Measurements from ENCODE around the gene LRRC10.

Gene LRRC10, protein sequence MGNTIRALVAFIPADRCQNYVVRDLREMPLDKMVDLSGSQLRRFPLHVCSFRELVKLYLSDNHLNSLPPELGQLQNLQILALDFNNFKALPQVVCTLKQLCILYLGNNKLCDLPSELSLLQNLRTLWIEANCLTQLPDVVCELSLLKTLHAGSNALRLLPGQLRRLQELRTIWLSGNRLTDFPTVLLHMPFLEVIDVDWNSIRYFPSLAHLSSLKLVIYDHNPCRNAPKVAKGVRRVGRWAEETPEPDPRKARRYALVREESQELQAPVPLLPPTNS

GRCh38 chr12:69610729-69611128 lies at the start of gene LRRC10:
Gene LRRC10, minus strand, starts transcription at chr12:69610907. Its CDS starts 69 bp downstream, at chr12:69610838.
- no peak for DNase-seq (ENCODE audit: low read depth)

DNA sequence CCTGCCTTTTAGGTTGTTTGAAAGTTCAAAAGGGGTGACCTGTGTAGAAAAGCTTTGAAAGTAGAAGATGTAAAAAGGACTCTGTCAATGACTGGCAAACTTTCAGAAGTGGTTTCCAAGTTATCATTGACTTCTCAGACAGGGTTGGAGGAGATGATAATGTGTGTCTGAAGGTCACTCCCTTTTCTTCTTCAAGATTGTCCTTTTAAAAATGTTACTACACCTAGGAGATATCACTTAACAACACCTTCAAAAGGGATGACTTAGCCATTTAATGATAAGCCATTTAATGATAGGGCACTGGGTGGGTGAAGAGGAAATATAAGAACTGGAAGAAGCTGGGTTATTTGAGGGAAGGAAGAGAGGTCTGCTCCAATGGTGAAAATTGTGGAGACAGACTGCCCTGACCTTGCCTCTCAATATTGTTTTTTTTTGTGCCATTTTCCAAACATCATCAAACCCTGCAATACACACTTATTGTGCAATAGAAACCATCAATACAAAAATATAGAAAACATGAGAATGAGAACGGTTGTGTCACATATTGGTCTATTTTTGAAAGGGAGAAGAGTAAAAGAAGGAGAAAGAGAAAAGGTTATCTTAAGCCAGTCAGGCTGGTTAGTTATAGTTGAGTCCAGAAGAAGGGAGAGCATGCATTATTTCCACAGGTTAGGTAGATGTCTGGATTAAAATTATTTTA lies 49.6 kb upstream of the LRRC10 start:
- no peak for DNase-seq (ENCODE audit: low read depth)

DNA sequence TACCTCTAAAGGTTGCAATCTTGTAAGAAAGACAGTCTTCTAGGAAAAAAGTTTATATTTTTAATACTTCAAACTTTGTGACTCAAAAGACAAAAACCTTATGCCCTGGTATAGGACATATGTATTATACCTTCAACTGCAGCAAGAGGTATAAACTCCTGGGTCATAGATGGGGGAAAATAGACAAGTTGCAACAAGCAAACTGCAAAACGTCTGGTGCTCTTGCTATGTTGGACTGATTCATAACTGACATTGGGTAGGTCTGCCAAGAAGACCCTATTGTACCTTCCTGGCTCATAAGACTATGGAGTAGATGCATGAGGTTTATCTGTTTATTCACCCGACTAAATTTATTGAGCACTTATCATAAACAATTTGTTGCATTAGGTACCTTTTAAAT lies 47.5 kb upstream of the LRRC10 start:
- no peak for DNase-seq (ENCODE audit: low read depth)

DNA sequence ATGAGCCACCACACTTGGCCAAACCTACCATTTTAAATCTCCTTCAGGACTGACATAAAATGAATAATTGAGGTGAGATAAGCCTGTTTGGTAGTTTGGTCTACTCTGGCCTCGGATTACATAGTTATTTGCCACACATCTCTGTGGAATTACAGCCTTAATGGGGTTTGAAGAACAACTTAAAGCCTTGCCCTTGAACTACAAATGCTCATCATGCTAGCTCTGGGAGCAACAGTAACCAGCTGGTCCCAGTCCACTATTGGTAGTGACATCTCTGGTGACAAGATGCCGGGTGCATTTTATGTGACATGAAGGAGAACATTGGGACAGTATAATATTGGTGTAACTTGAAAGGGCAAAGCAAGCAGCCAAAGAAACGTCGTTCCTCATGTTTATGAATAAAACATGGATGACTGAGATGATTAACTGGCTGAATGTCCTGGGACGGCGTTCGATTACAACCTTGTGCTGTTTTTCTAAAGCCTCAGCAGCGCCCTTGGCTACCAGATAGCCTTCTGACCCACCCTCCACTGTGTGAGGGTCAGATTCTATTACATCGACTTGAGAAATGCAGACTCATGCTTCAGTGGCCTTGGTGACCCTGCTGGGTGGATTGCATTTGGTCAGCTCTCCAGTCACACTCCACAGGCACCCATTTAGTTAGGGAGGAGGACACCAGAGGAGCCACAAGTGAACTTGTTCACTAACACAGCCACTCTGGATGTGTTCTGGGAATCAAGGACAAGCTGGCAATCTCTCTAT lies 46.9 kb upstream of the LRRC10 start:
- no peak for DNase-seq (ENCODE audit: low read depth)

GRCh38 chr12:69655616-69656340 lies 45.1 kb upstream of the LRRC10 start:
- DNase-seq (ENCODE audit: low read depth) = peak; percentile 70

DNA sequence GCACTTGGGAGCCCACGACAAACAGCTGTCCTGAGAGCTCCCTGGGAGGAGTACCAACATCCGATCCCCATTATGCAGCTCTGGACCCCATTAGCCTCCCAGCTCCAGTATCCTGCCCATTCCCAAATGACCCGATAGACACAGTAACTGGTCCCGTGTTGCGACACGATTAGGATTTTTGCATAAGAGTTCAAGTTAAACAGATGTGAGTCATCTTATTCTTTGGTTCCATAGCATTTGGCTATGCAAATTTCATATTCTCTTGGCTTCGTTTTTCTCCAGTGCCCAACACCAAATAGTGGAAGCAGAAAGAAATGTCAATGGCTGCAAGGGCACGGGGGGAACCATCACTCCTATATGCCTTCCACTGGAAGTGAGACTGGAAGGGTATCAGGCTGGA lies 43.0 kb upstream of the LRRC10 start:
- no peak for DNase-seq (ENCODE audit: low read depth)

DNA sequence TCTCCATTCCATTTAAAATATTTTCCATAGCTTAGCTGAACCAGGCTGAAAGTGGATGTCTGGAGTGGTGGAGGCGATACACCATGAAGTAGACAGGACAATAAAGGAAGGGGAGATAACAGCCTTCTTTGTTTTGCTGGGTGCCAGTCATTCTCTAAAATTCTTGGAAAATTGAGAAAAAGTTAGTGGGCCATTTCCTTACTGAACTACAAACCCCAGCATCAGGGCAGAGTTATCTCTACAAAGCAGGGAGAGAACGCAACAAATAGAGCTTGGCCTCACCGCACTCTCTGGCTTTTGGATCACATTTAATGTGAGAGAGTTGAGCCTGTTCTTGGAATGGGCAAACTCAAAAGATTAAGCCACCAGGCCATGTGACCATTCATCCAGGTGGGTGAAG lies 41.2 kb upstream of the LRRC10 start:
- no peak for DNase-seq (ENCODE audit: low read depth)

DNA sequence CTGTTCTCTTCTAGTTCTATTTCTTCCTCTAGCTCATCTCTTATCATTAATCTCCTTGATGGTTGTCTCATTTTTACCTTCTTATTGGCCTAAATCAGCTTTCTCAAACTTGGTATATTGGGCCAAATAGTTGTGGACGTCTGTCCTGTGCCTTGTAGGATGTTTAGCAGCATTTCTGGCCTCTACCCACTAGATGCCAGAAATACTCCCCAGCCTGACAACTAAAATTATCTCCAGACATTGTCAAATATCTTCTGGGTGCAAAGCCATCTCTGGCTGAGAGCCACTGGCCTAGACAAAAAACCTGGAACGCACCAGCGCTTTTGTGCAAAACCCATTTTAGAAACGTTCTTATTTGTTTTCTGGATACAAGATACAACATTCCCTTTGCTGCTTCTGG lies 38.8 kb upstream of the LRRC10 start:
- DNase-seq (ENCODE audit: low read depth) = no peak

DNA sequence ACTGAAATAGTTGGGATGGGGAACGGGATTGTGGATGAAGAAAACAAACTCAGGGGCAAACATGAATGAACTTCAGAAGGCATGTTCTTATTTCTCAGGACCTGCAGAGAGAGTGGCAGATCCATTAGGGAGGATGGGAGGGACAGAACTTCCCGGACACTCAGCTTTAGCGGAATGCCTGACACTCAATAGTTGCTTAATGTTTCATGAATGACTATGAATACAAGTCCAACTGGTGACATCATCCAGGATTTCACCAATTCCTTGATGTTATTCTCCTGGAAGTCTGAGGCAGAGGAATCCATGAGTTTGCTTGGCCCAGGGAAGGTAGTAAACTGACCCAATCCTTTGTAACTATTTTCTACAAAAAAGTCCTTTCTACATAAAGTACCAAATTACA lies 37.8 kb upstream of the LRRC10 start:
- DNase-seq (ENCODE audit: low read depth) = peak; percentile 87

GRCh38 chr12:69647178-69647577 lies 36.5 kb upstream of the LRRC10 start:
- no peak for DNase-seq (ENCODE audit: low read depth)

DNA sequence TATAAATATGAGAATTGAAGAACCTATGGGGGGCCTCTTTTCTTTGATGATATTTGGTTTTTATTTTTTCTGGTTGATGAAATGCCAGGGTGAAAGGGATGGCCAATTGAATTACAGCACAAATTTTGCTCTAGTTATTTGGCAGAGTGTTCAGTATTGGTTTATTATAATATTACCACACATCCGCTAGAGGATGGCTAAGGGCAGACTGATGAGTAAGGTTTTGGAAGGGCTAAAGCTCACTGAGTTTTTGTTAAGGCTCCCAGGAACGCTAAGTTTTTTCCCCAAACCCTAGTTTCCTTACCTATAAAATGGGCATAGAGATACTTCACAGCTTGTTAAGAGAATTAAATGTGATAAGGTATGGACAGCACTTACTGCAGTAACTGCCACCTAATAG lies 34.3 kb upstream of the LRRC10 start:
- DNase-seq (ENCODE audit: low read depth) = no peak

- DNase-seq (ENCODE audit: low read depth) = no peak
Observed at GRCh38 chr12:69644511-69644910, 33.8 kb upstream of the LRRC10 start.

- no peak for DNase-seq (ENCODE audit: low read depth)
Observed at GRCh38 chr12:69642531-69642930, 31.8 kb upstream of the LRRC10 start.

DNA sequence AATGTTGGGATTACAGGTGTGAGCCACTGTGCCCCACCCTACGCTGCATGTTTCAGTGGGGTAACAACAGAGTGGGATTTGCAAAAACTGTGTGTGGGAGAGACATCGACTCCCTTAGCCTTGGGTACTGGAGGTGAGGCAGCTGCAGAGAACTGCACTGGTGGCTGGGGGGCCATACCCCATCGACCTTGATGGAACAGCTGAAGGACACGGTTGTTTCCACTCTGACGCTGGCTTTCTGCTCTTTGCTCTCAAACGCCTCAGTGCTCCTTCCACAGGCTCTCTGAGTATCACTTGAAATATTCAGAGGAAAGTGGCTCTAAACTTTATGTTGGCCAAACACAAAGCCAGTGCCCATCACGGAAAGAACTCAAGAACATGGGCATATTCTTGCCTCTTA lies 30.8 kb upstream of the LRRC10 start:
- DNase-seq (ENCODE audit: low read depth) = no peak

DNA sequence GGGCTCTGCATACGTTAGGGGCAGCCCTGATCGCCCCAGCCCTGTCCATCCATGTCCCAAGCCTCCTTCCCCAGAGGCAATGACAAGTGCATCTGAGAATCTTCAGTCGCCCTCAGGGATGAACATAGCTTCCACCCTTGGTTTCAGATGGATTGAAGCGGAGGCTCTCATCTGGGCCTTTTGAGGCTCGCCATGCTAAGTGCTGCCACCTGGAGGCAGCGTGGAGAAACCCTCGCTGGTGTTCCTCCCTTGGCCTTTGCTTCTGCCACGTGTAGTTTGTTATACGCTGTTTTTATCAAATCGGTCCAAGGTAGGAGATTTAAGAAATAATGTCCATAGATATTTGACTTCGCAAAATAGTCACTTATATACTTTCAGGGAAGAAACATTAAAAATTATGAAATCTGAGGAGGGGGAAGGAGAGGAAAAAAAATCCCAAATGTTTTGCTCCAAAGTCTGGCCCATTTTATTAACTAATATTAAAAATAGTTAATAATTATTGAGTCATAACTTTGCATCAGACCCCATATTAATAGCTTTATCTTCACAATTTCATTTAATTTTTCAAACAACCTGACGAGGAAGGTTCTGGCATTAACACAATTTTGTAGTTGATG lies 28.8 kb upstream of the LRRC10 start:
- peak; percentile 12 for DNase-seq (ENCODE audit: low read depth)

GRCh38 chr12:69633061-69633460 lies 22.4 kb upstream of the LRRC10 start:
- no peak for DNase-seq (ENCODE audit: low read depth)

DNA sequence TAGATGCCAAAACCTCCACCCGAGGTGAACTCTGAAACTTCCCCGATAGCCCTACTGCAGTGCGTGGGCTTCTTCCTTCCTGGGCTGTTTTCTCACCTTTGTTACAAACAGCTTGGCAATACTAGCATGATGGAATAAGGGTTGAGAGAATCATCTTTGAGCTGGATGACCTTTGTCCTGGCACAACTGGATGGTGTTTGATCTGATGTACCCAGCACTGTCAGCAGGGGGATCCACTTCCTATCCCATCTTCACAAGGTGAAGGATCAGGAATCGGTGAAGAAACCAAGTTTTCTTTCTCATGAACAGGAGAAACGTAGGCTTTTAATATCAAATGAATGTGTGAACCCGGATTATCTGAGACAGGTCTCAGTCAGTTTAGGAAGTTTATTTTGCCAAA lies 19.5 kb upstream of the LRRC10 start:
- no peak for DNase-seq (ENCODE audit: low read depth)

- DNase-seq (ENCODE audit: low read depth) = no peak
Observed at GRCh38 chr12:69627501-69627900, 16.8 kb upstream of the LRRC10 start.

DNA sequence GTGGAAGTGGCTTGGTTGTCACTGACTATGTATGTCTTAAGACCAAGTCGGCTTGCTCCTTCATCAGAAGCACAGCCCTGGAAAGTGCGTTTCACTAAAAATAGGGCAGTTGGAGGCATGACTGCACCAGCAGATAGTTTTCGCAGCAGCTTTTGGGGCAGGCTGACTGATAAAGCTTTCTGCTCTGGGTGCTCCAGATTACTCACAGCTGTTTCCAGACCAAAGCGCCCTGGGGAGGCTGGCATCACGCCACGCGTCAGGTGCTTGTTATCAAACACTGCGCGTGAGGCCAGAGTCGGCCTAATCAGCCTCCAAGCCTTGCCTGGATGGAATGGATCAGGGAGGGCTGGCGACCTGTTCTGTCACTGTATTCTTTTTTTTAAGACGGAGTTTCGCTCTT lies 13.3 kb upstream of the LRRC10 start:
- no peak for DNase-seq (ENCODE audit: low read depth)

DNA sequence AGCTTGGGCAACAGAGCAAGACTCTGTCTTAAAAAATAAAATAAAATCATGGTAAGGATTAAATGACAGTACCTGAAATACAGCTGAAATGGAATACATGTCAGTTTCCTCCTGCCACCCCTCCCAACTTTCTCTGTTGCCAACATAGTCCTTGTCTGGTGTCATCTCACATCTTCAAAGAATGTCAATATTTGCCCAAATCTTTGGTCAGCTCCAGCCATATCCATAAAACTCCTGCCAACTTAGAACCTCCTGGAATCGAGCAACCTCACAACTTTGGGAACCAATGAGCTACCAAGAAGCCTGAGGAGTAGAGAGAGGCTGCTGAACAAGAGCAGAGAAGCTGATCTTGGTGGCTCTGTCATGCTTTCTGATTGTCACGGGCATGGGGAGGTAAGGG lies 10.8 kb upstream of the LRRC10 start:
- DNase-seq (ENCODE audit: low read depth) = no peak

- DNase-seq (ENCODE audit: low read depth) = no peak
Observed at GRCh38 chr12:69620921-69621320, 10.2 kb upstream of the LRRC10 start.

- no peak for DNase-seq (ENCODE audit: low read depth)
Observed at GRCh38 chr12:69620077-69620476, 9.4 kb upstream of the LRRC10 start.
